Measurements from ENCODE around the gene DLK1.

DLK1 gene

GRCh38 chr14:100738704-100739131, 12.0 kb downstream of the DLK1 start:
- TF ChIP-seq, protein P1, sequence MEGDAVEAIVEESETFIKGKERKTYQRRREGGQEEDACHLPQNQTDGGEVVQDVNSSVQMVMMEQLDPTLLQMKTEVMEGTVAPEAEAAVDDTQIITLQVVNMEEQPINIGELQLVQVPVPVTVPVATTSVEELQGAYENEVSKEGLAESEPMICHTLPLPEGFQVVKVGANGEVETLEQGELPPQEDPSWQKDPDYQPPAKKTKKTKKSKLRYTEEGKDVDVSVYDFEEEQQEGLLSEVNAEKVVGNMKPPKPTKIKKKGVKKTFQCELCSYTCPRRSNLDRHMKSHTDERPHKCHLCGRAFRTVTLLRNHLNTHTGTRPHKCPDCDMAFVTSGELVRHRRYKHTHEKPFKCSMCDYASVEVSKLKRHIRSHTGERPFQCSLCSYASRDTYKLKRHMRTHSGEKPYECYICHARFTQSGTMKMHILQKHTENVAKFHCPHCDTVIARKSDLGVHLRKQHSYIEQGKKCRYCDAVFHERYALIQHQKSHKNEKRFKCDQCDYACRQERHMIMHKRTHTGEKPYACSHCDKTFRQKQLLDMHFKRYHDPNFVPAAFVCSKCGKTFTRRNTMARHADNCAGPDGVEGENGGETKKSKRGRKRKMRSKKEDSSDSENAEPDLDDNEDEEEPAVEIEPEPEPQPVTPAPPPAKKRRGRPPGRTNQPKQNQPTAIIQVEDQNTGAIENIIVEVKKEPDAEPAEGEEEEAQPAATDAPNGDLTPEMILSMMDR (IDR thresholded peaks at IDR 0.05) = no peak
- TF ChIP-seq ZFX (IDR thresholded peaks at IDR 0.05; ENCODE audit: borderline replicate concordance) = no peak
- H3K27ac ChIP-seq = no peak overlapping the region

DNA sequence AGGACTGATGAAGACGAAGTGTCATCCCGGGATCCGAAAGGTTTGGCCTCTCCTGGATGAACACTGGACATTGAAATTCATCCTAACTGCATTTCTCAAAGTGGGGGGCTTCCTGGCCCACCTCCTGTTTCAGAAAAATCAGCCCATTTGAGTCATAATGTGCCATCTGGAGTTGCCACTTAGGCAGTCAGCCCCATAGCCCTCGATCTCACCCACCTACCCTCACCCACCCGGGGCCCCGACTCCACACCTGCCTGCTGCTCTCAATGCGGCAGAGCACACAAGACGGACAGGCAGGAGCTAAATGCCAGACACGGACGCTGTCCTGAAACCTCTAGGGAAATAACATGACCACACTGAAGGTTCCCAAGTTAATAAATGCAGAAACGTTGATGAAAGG, 12.6 kb downstream of the DLK1 start:
- TF ChIP-seq, protein P1 (IDR thresholded peaks at IDR 0.05) = no peak
- TF ChIP-seq ZFX (IDR thresholded peaks at IDR 0.05; ENCODE audit: borderline replicate concordance) = no peak

DNA sequence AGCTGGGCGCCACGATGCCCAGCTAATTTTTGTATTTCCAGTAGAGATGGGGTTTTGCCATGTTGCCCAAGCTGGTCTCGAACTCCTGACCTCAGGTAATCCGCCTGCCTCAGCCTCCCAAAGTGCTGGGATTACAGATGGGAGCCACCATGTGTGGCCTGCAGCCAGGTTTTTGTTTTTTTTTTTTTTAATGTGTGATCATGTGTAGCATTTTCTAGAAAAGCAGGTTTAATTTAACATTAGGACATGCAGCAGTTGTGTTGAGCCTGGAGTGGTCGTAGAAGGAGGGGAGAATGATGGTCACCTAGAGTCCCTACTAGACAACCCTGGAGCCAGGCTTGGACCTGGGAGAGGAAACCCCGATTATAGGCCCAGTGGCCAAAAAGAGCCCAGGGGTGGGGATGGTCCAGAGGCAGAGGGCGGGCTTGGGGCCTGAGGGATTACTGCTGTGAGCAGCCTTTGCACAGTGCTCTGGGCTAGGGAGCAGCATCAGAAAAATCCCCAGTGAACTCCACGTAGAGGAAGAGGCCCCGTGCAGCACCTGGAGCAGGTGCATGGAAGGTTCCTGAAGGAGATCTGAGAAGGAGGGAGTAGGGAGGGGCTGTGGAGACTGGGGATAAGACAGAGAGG, 13.6 kb downstream of the DLK1 start:
- TF ChIP-seq, protein P1 (IDR thresholded peaks at IDR 0.05) = no peak
- no peak for TF ChIP-seq ZFX (IDR thresholded peaks at IDR 0.05; ENCODE audit: borderline replicate concordance)
- H3K27ac ChIP-seq = no peak overlapping the region

More for the DNA sequence above, 12.6 kb downstream of the DLK1 start:
- H3K27ac ChIP-seq = no peak overlapping the region

- no peak overlapping the region for H3K27ac ChIP-seq
- TF ChIP-seq, protein P1 (IDR thresholded peaks at IDR 0.05) = no peak
- TF ChIP-seq ZFX (IDR thresholded peaks at IDR 0.05; ENCODE audit: borderline replicate concordance) = no peak
Measured at GRCh38 chr14:100740929-100741328, 14.2 kb downstream of the DLK1 start.

- TF ChIP-seq, protein P1 (IDR thresholded peaks at IDR 0.05) = no peak
- no peak for TF ChIP-seq ZFX (IDR thresholded peaks at IDR 0.05; ENCODE audit: borderline replicate concordance)
- H3K27ac ChIP-seq = no peak overlapping the region
Measured at GRCh38 chr14:100741966-100742365, 15.3 kb downstream of the DLK1 start.

DNA sequence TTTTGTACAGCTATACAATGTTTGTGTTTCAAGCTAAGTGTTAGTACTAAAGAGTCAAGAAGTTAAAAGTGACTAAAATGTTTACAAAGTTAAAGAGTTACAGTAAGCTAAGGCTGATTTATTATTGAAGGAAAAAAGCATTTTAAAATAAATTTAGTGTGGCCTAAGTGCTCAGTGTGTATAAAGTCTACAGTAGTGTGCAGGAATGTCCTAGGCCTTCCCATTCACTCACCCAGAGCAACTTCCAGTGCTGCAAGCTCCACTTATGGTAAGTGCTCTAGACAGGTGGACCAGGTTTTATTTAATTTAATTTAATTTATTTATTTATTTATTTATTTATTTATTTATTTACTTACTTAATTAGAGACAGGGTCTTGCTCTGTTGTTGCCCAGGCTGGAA, 19.6 kb downstream of the DLK1 start:
- H3K27ac ChIP-seq = no peak overlapping the region
- TF ChIP-seq, protein P1 (IDR thresholded peaks at IDR 0.05) = no peak
- no peak for TF ChIP-seq ZFX (IDR thresholded peaks at IDR 0.05; ENCODE audit: borderline replicate concordance)

DNA sequence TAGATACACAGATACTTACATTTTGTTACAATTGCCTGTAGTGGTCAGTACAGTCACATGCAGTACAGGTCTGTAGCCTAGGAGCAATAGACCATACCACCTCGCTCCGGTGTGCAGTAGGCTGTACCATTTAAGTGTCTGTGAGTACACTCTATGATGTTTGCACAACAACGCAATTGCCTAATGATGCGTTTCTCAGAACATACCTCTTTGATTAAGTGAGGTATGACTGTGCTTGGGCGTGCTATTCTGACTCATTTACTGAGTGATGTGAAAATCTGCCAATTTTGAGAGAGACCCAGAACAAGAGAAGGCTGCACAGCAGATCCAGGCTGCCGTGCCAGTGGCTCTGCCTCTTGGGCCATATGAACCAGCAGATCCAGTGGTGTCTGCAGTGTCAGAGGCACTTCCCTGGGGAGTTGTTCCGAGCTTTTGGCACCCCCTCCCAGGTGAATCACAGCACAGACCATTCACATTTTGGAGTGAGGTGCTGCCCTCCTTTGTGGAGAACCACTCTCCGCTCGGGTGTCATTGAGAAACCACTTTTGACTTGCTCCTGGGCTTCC, 20.4 kb downstream of the DLK1 start:
- H3K27ac ChIP-seq = no peak overlapping the region
- no peak for TF ChIP-seq ZFX (IDR thresholded peaks at IDR 0.05; ENCODE audit: borderline replicate concordance)
- TF ChIP-seq, protein P1 (IDR thresholded peaks at IDR 0.05) = no peak
